Suprapubic skin (tissue), 4 donors: ENCODE data around the gene UBE2J1. TPM values are rescaled to one million over a fixed set of nuclear protein-coding genes. Genes with fewer than 3 reads are reported as not detected.

Experiments
- DNase-seq, 2 donors: peaks; one replicate each; pipeline ENCODE4 v3.0.0-alpha.2; 2019; ENCODE audit warnings: low spot score in 2 of 2
- H3K27ac ChIP-seq: fragments of 200-600 bp; sonication (generic); one replicate; pipeline ENCODE4 v1.5.1; 2019
- H3K27me3 ChIP-seq: fragments of 200-600 bp; sonication (generic); one replicate; pipeline ENCODE4 v1.5.1; 2019
- H3K36me3 ChIP-seq: fragments of 200-600 bp; sonication (generic); one replicate; pipeline ENCODE4 v1.5.1; 2019
- H3K4me1 ChIP-seq: fragments of 200-600 bp; sonication (generic); one replicate; pipeline ENCODE4 v1.5.1; 2019
- H3K4me3 ChIP-seq: fragments of 200-600 bp; sonication (generic); one replicate; pipeline ENCODE4 v1.5.1; 2019; ENCODE audit warnings: mild to moderate bottlenecking
- H3K9me3 ChIP-seq: fragments of 200-600 bp; sonication (generic); one replicate; pipeline ENCODE4 v1.5.1; 2019
- CTCF ChIP-seq, 2 donors: fragments of 200-600 bp in 1 of 2; fragments of 450-650 bp in 1 of 2; sonication (generic) in 1 of 2; IDR thresholded peaks; one replicate each; pipeline ENCODE4 v1.5.1; 2016 to 2019; ENCODE audit warnings: antibody characterized with exemption in 2 of 2, mild to moderate bottlenecking in 1 of 2, moderate library complexity in 1 of 2
- EP300 ChIP-seq: sonication (generic); formaldehyde crosslinking; IDR thresholded peaks from one replicate; pipeline ENCODE4 v1.6.1; 2017; ENCODE audit warnings: antibody characterized with exemption
- POLR2A ChIP-seq, 2 donors: fragments of 450-650 bp; IDR thresholded peaks; one replicate each; pipeline ENCODE4 v1.6.1; 2017; ENCODE audit warnings: antibody characterized with exemption in 2 of 2, mild to moderate bottlenecking in 2 of 2, moderate library complexity in 2 of 2
- POLR2AphosphoS5 ChIP-seq, 3 donors: sonication (generic); formaldehyde crosslinking; IDR thresholded peaks; one replicate each; pipeline ENCODE4 v1.6.1; 2017; ENCODE audit warnings: antibody characterized with exemption in 3 of 3
- WGBS: methylation state at CpG from one replicate; pipeline ENCODE4 v1.1.5; 2018; 5-methylcytosine and 5-hydroxymethylcytosine counted together
- total RNA-seq, 4 donors: library from RNA; depleted of rRNA; stranded (reverse); fragments of >200 nt; gene quantifications; one replicate each; pipeline ENCODE4 v1.1.0, GENCODE V29; 2016

The UBE2J1 gene
- total RNA-seq, 4 donors from 2014 or later = 18.7 to 26.1 (median 20.6) TPM

DNA sequence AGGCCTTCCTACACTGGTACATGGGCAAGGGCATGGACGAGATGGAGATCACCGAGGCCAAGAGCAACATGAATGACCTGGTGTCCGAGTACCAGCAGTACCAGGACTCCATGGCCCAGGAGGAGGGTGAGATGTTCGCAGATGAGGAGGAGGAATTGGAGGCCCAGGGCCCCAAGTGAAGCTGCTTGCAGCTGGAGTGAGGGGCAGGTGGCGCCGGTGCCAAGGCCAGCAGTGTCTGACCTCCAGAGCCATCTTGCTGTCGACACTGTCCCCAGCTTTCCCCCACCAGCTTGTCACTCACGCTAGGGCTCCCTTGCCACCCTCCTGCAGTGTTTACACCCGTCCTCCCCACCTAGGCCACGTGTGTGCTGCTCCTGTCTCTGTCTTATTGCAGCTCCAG is 49.6 kb downstream of the UBE2J1 start:
- Histone ChIP-seq H3K4me1 (peaks cover 11% of the 10 kb centered on the region), H3K36me3 (no peaks in the 10 kb centered on the region), H3K27me3 (no peaks in the 10 kb centered on the region), H3K4me3 (no peak overlapping the region), H3K27ac (no peak overlapping the region), H3K9me3 (no peaks in the 10 kb centered on the region)
- no peak for TF ChIP-seq POLR2AphosphoS5 (IDR thresholded peaks at IDR 0.05)
- TF ChIP-seq EP300 = no peak
- no peak for TF ChIP-seq POLR2A (IDR thresholded peaks at IDR 0.05)
- TF ChIP-seq CTCF (IDR thresholded peaks at IDR 0.05) = no peak
- no peak for DNase-seq
- WGBS = 92% methylated on average over 10 of the region's 10 CpGs

- Histone ChIP-seq H3K27ac (no peak overlapping the region), H3K27me3 (no peaks in the 10 kb centered on the region), H3K4me3 (no peak overlapping the region), H3K4me1 (peaks cover 16% of the 10 kb centered on the region), H3K36me3 (no peaks in the 10 kb centered on the region), H3K9me3 (no peaks in the 10 kb centered on the region)
- 97% methylated on average over 5 of the region's 22 CpGs for WGBS
- DNase-seq = no peak
- TF ChIP-seq EP300 (no peak), POLR2A (IDR thresholded peaks at IDR 0.05) (no peak), POLR2AphosphoS5 (IDR thresholded peaks at IDR 0.05) (no peak), CTCF (IDR thresholded peaks at IDR 0.05) (no peak)
Observed at GRCh38 chr6:89302195-89302770, 50.2 kb downstream of the UBE2J1 start.

- TF ChIP-seq POLR2AphosphoS5 (IDR thresholded peaks at IDR 0.05) = no peak
- no peaks in the 10 kb centered on the region for H3K27me3 ChIP-seq
- no peak overlapping the region for H3K27ac ChIP-seq
- no peaks in the 10 kb centered on the region for H3K36me3 ChIP-seq
- no peaks in the 10 kb centered on the region for H3K9me3 ChIP-seq
- WGBS = 90% methylated on average over 21 of the region's 25 CpGs
- DNase-seq = no peak
- H3K4me1 ChIP-seq = peaks cover 16% of the 10 kb centered on the region
- H3K4me3 ChIP-seq = no peak overlapping the region
Observed at GRCh38 chr6:89301586-89302194, 50.8 kb downstream of the UBE2J1 start.

DNA sequence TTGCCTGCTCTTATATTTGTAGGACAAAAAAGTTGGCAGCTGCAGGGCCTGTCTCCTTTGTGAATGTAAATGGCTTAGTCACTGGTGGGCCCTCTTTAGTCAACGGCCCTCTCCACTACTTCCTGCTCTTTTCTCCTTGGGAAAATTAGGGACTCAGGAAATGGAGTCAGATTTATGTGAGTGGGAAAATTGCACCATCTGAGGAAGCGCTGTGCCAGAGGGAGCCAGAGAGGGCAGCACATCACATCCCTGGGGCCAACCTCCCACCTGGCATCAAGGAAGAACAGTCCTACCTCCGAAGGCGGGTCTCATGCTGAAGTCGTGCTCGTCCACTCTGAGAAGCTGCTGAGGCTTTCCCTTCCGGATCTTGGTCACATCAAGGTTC is 53.1 kb downstream of the UBE2J1 start:
- peaks cover 16% of the 10 kb centered on the region for H3K4me1 ChIP-seq
- no peak overlapping the region for H3K27ac ChIP-seq
- no peak overlapping the region for H3K4me3 ChIP-seq
- 90% methylated on average over 7 of the region's 7 CpGs for WGBS
- no peaks in the 10 kb centered on the region for H3K9me3 ChIP-seq
- no peaks in the 10 kb centered on the region for H3K36me3 ChIP-seq
- no peak for DNase-seq
- H3K27me3 ChIP-seq = no peaks in the 10 kb centered on the region
- TF ChIP-seq EP300 = no peak
- TF ChIP-seq CTCF (IDR thresholded peaks at IDR 0.05) = no peak
- TF ChIP-seq POLR2AphosphoS5 (IDR thresholded peaks at IDR 0.05) = no peak
- no peak for TF ChIP-seq POLR2A (IDR thresholded peaks at IDR 0.05)

- peaks cover 16% of the 10 kb centered on the region for H3K4me1 ChIP-seq
- H3K4me3 ChIP-seq = no peak overlapping the region
- 57% methylated on average over 4 of the region's 4 CpGs for WGBS
- TF ChIP-seq POLR2AphosphoS5 (IDR thresholded peaks at IDR 0.05) (no peak), EP300 (no peak), CTCF (IDR thresholded peaks at IDR 0.05) (no peak), POLR2A (IDR thresholded peaks at IDR 0.05) (no peak)
- no peaks in the 10 kb centered on the region for H3K36me3 ChIP-seq
- H3K9me3 ChIP-seq = no peaks in the 10 kb centered on the region
- DNase-seq = no peak
- H3K27ac ChIP-seq = no peak overlapping the region
- no peaks in the 10 kb centered on the region for H3K27me3 ChIP-seq
Observed at GRCh38 chr6:89298680-89299465, 53.6 kb downstream of the UBE2J1 start.
